Esophagus squamous epithelium (tissue), 5 donors: Measurements from ENCODE around the gene CNTNAP2. TPM values are rescaled to one million over a fixed set of nuclear protein-coding genes. Genes with fewer than 3 reads are reported as not detected.

Experiments used
- DNase-seq: peaks from one replicate; lab custom pipeline; 2025; lab: John Stamatoyannopoulos, UW
- H3K27ac ChIP-seq, 4 donors: fragments of 200-600 bp; sonication (generic); one replicate each; pipeline ENCODE4 v1.5.1; 2016 to 2019; ENCODE audit warnings: mild to moderate bottlenecking in 1 of 4
- H3K27me3 ChIP-seq, 4 donors: fragments of 200-600 bp; sonication (generic); 1 replicate in 3 of 4; 2 replicates in 1 of 4; pipeline versions ENCODE4 v1.5.1 to v1.6.0; 2017 to 2021; ENCODE audit warnings: antibody characterized with exemption in 1 of 4
- H3K36me3 ChIP-seq, 3 donors: fragments of 200-600 bp; sonication (generic); one replicate each; pipeline ENCODE4 v1.5.1; 2016 to 2019
- H3K4me1 ChIP-seq, 3 donors: fragments of 200-600 bp; sonication (generic); one replicate each; pipeline ENCODE4 v1.5.1; 2017 to 2019
- H3K4me3 ChIP-seq, 4 donors: fragments of 200-600 bp; sonication (generic); 1 replicate in 3 of 4; 2 replicates in 1 of 4; pipeline ENCODE4 v1.5.1; 2016 to 2019; ENCODE audit warnings: mild to moderate bottlenecking in 2 of 4, moderate library complexity in 1 of 4
- H3K9me3 ChIP-seq, 3 donors: fragments of 200-600 bp; sonication (generic); one replicate each; pipeline ENCODE4 v1.5.1; 2016 to 2019
- CTCF ChIP-seq, 6 experiments: fragments of 450-650 bp in 4 of 6; fragments of 200-600 bp in 2 of 6; sonication (generic) in 2 of 6; IDR thresholded peaks; one replicate each; pipeline ENCODE4 v1.5.1; 2016 to 2019; ENCODE audit warnings: antibody characterized with exemption in 6 of 6, mild to moderate bottlenecking in 4 of 6, moderate library complexity in 4 of 6
- POLR2A ChIP-seq, 4 donors: fragments of 450-650 bp; IDR thresholded peaks; one replicate each; pipeline ENCODE4 v1.6.1; 2017; ENCODE audit warnings: antibody characterized with exemption in 4 of 4, mild to moderate bottlenecking in 4 of 4, moderate library complexity in 3 of 4
- WGBS, 2 donors: methylation state at CpG; one replicate each; pipeline ENCODE4 v1.1.5; 2018; 5-methylcytosine and 5-hydroxymethylcytosine counted together
- intact Hi-C: fragments of 100-400 bp; cut with DNase I; formaldehyde crosslinking; loops from one replicate; pipeline ENCODE4 v1.15.0; 2022
- total RNA-seq, 4 donors: library from RNA; depleted of rRNA; stranded (reverse); fragments of >200 nt; gene quantifications; one replicate each; pipeline ENCODE4 v1.1.0, GENCODE V29; 2016
- donor health status: DM: yes; HTN: yes; CAD: no.

Gene CNTNAP2
- total RNA-seq, 4 donors from 2014 or later: 0.95 to 2.3 (median 1.2) TPM

- 89% methylated on average over 1 of the region's 1 CpG for WGBS, 2 donors
Observed at GRCh38 chr7:146656988-146657387, 540.4 kb downstream of the CNTNAP2 start.

GRCh38 chr7:146658604-146659003, 542.0 kb downstream of the CNTNAP2 start:
- intact Hi-C loops: no loop called here
- no peak for DNase-seq
- no peaks in the 10 kb centered on the region for H3K36me3 ChIP-seq
- no peak overlapping the region for H3K4me3 ChIP-seq
- no peak overlapping the region for H3K27ac ChIP-seq
- H3K4me1 ChIP-seq: no peaks in the 10 kb centered on the region
- TF ChIP-seq POLR2A (IDR thresholded peaks at IDR 0.05): no peak
- TF ChIP-seq CTCF (IDR thresholded peaks at IDR 0.05): no peak
- no peaks in the 10 kb centered on the region for H3K27me3 ChIP-seq
- 77 to 82% methylated on average over 4 of the region's 4 CpGs for WGBS, 2 donors
- H3K9me3 ChIP-seq: no peaks in the 10 kb centered on the region

More at GRCh38 chr7:146656988-146657387, 540.4 kb downstream of the CNTNAP2 start:
- DNase-seq: no peak
- Histone ChIP-seq H3K36me3 (no peaks in the 10 kb centered on the region), H3K9me3 (no peaks in the 10 kb centered on the region), H3K27me3 (no peaks in the 10 kb centered on the region), H3K27ac (no peak overlapping the region), H3K4me1 (no peaks in the 10 kb centered on the region), H3K4me3 (no peak overlapping the region)
- TF ChIP-seq CTCF (IDR thresholded peaks at IDR 0.05) (no peak), POLR2A (IDR thresholded peaks at IDR 0.05) (no peak)
- intact Hi-C loops: no loop called here

- TF ChIP-seq POLR2A (IDR thresholded peaks at IDR 0.05): no peak
- no peak for TF ChIP-seq CTCF (IDR thresholded peaks at IDR 0.05)
- WGBS, 2 donors: 48 to 60% methylated on average over 3 of the region's 3 CpGs
- Histone ChIP-seq H3K36me3 (no peaks in the 10 kb centered on the region), H3K4me3 (no peak overlapping the region), H3K27ac (no peak overlapping the region), H3K4me1 (no peaks in the 10 kb centered on the region), H3K9me3 (no peaks in the 10 kb centered on the region), H3K27me3 (no peaks in the 10 kb centered on the region)
- no peak for DNase-seq
- intact Hi-C loops: no loop called here
Observed at GRCh38 chr7:146659732-146660131, 543.1 kb downstream of the CNTNAP2 start.

GRCh38 chr7:146660839-146661238, 544.2 kb downstream of the CNTNAP2 start:
- 36 to 41% methylated on average over 5 of the region's 5 CpGs for WGBS, 2 donors
- no peaks in the 10 kb centered on the region for H3K9me3 ChIP-seq
- no peak for DNase-seq
- intact Hi-C loops: no loop called here
- H3K4me1 ChIP-seq: no peaks in the 10 kb centered on the region
- no peaks in the 10 kb centered on the region for H3K27me3 ChIP-seq
- no peak overlapping the region for H3K4me3 ChIP-seq
- H3K27ac ChIP-seq: no peak overlapping the region
- no peak for TF ChIP-seq POLR2A (IDR thresholded peaks at IDR 0.05)
- no peak for TF ChIP-seq CTCF (IDR thresholded peaks at IDR 0.05)
- no peaks in the 10 kb centered on the region for H3K36me3 ChIP-seq

GRCh38 chr7:146661435-146661834, 544.8 kb downstream of the CNTNAP2 start:
- Histone ChIP-seq H3K4me1 (no peaks in the 10 kb centered on the region), H3K27ac (no peak overlapping the region), H3K36me3 (no peaks in the 10 kb centered on the region), H3K9me3 (no peaks in the 10 kb centered on the region), H3K4me3 (no peak overlapping the region), H3K27me3 (no peaks in the 10 kb centered on the region)
- intact Hi-C loops: no loop called here
- TF ChIP-seq CTCF (IDR thresholded peaks at IDR 0.05): no peak
- no peak for TF ChIP-seq POLR2A (IDR thresholded peaks at IDR 0.05)
- no peak for DNase-seq
